Smooth muscle cell (in vitro differentiated cells): ENCODE measurements around the gene LYPLAL1. TPM values are rescaled to one million over a fixed set of nuclear protein-coding genes. Genes with fewer than 3 reads are reported as not detected.

Experiments
- DNase-seq: peaks from one replicate; lab custom pipeline; 2025; ENCODE audit not compliant: unreplicated experiment; lab: John Stamatoyannopoulos, UW
- H2AFZ ChIP-seq: fragments of 200-600 bp; sonication (generic); 2 replicates; pipeline ENCODE4 v1.6.0; 2016; ENCODE audit warnings: antibody characterized with exemption, low read depth, mild to moderate bottlenecking
- H3F3A ChIP-seq: fragments of 200-600 bp; sonication (generic); 2 replicates; pipeline ENCODE4 v1.6.0; 2017; ENCODE audit warnings: antibody characterized with exemption, low read depth
- H3K27ac ChIP-seq: fragments of 200-600 bp; sonication (generic); 2 replicates; pipeline ENCODE4 v1.5.1; 2016; ENCODE audit warnings: low read depth, mild to moderate bottlenecking
- H3K27me3 ChIP-seq: fragments of 200-600 bp; sonication (generic); 2 replicates; pipeline ENCODE4 v1.6.1; 2016; ENCODE audit warnings: low read depth, mild to moderate bottlenecking
- H3K36me3 ChIP-seq: fragments of 200-600 bp; sonication (generic); 2 replicates; pipeline ENCODE4 v1.5.1; 2016; ENCODE audit warnings: low read depth
- H3K4me1 ChIP-seq: fragments of 200-600 bp; sonication (generic); 2 replicates; pipeline ENCODE4 v1.5.1; 2016; ENCODE audit warnings: low read depth
- H3K4me2 ChIP-seq: fragments of 200-600 bp; sonication (generic); 2 replicates; pipeline ENCODE4 v1.6.0; 2016; ENCODE audit warnings: mild to moderate bottlenecking
- H3K4me3 ChIP-seq: fragments of 200-600 bp; sonication (generic); 2 replicates; pipeline ENCODE4 v1.5.1; 2016; ENCODE audit warnings: mild to moderate bottlenecking
- H3K79me2 ChIP-seq: fragments of 200-600 bp; sonication (generic); 2 replicates; pipeline ENCODE4 v1.6.0; 2016; ENCODE audit warnings: low read depth, mild to moderate bottlenecking
- H3K9ac ChIP-seq: fragments of 200-600 bp; sonication (generic); 2 replicates; pipeline ENCODE4 v1.6.0; 2016; ENCODE audit warnings: low read depth
- H3K9me3 ChIP-seq: fragments of 200-600 bp; sonication (generic); replicated peaks from 2 replicates; pipeline ENCODE4 v1.5.1; 2016; ENCODE audit warnings: low read depth
- H4K20me1 ChIP-seq: fragments of 200-600 bp; sonication (generic); 2 replicates; pipeline ENCODE4 v1.6.0; 2016; ENCODE audit warnings: low read depth
- CTCF ChIP-seq: fragments of 200-600 bp; sonication (generic); IDR thresholded peaks from 2 replicates; pipeline ENCODE4 v1.5.1; 2017; ENCODE audit warnings: borderline replicate concordance, mild to moderate bottlenecking, antibody characterized with exemption; ENCODE audit not compliant: insufficient read depth, poor library complexity, severe bottlenecking
- WGBS: methylation state at CpG from one replicate; pipeline ENCODE4 v1.1.7; 2016; ENCODE audit warnings: low lambda C conversion rate; 5-methylcytosine and 5-hydroxymethylcytosine counted together
- polyA plus RNA-seq: library from polyadenylated mRNA; unstranded; fragments of >200 nt; fragmentation: Nextera tagmentation; extraction: Ambion mirVana; gene quantifications from 2 replicates; pipeline ENCODE4 v1.2.1, GENCODE V29; 2016
- total RNA-seq: library from RNA; depleted of rRNA; stranded (reverse); fragments of >200 nt; gene quantifications from 2 replicates; pipeline ENCODE4 v1.2.3, GENCODE V29; 2014

Gene LYPLAL1
- total and polyA plus RNA-seq, 2 experiments from 2014 or later = 18.2 to 18.7 TPM

GRCh38 chr1:219149009-219149577, 24.6 kb upstream of the LYPLAL1 start:
- Histone ChIP-seq H3K27ac (no peak overlapping the region), H3K27me3 (no peaks in the 10 kb centered on the region), H3K4me1 (no peaks in the 10 kb centered on the region), H3K9ac (no peak overlapping the region), H3K9me3 (no peaks in the 10 kb centered on the region), H3F3A (no peaks in the 10 kb centered on the region), H3K79me2 (no peaks in the 10 kb centered on the region), H3K4me2 (no peak overlapping the region), H2AFZ (no peak overlapping the region), H3K4me3 (no peak overlapping the region), H3K36me3 (no peaks in the 10 kb centered on the region), H4K20me1 (no peaks in the 10 kb centered on the region)
- TF ChIP-seq CTCF = no peak
- DNase-seq = no peak

- Histone ChIP-seq H3K79me2 (no peaks in the 10 kb centered on the region), H3K4me3 (no peak overlapping the region), H3K4me2 (peak overlapping the region; percentile 7), H3K27ac (no peak overlapping the region), H4K20me1 (no peaks in the 10 kb centered on the region), H3K9ac (no peak overlapping the region), H3K9me3 (no peaks in the 10 kb centered on the region), H3K36me3 (no peaks in the 10 kb centered on the region), H3K4me1 (no peaks in the 10 kb centered on the region), H3F3A (no peaks in the 10 kb centered on the region), H2AFZ (no peak overlapping the region), H3K27me3 (no peaks in the 10 kb centered on the region)
- no peak for TF ChIP-seq CTCF
- 33% methylated on average over 3 of the region's 3 CpGs for WGBS
- no peak for DNase-seq
Measured at GRCh38 chr1:219149953-219150352, 23.7 kb upstream of the LYPLAL1 start.

GRCh38 chr1:219150913-219151312, 22.8 kb upstream of the LYPLAL1 start:
- H3K36me3 ChIP-seq = no peaks in the 10 kb centered on the region
- TF ChIP-seq CTCF = no peak
- H3K9ac ChIP-seq = no peak overlapping the region
- H3K4me2 ChIP-seq = no peak overlapping the region
- no peak overlapping the region for H2AFZ ChIP-seq
- H3K9me3 ChIP-seq = no peaks in the 10 kb centered on the region
- no peaks in the 10 kb centered on the region for H3K27me3 ChIP-seq
- DNase-seq = no peak
- H3K27ac ChIP-seq = no peak overlapping the region
- WGBS = 96% methylated on average over 3 of the region's 3 CpGs
- H3K4me1 ChIP-seq = no peaks in the 10 kb centered on the region
- no peaks in the 10 kb centered on the region for H4K20me1 ChIP-seq
- no peaks in the 10 kb centered on the region for H3F3A ChIP-seq
- no peak overlapping the region for H3K4me3 ChIP-seq
- H3K79me2 ChIP-seq = no peaks in the 10 kb centered on the region

- no peaks in the 10 kb centered on the region for H3K36me3 ChIP-seq
- no peak overlapping the region for H3K4me2 ChIP-seq
- H2AFZ ChIP-seq = no peak overlapping the region
- no peak overlapping the region for H3K27ac ChIP-seq
- no peaks in the 10 kb centered on the region for H3F3A ChIP-seq
- no peak overlapping the region for H3K9ac ChIP-seq
- no peaks in the 10 kb centered on the region for H3K79me2 ChIP-seq
- no peak for DNase-seq
- no peaks in the 10 kb centered on the region for H3K9me3 ChIP-seq
- H3K4me1 ChIP-seq = no peaks in the 10 kb centered on the region
- TF ChIP-seq CTCF = no peak
- no peaks in the 10 kb centered on the region for H4K20me1 ChIP-seq
- H3K4me3 ChIP-seq = no peak overlapping the region
- WGBS = 95% methylated on average over 3 of the region's 3 CpGs
- H3K27me3 ChIP-seq = no peaks in the 10 kb centered on the region
Measured at GRCh38 chr1:219151467-219151866, 22.2 kb upstream of the LYPLAL1 start.
